SW480 (cell line): Measurements from ENCODE around the gene THBS1.

ENCODE experiments used
- DNase-seq: peaks from one replicate; pipeline ENCODE4 v3.0.0-alpha.2; 2016; ENCODE audit warnings: low spot score

Gene THBS1

DNA sequence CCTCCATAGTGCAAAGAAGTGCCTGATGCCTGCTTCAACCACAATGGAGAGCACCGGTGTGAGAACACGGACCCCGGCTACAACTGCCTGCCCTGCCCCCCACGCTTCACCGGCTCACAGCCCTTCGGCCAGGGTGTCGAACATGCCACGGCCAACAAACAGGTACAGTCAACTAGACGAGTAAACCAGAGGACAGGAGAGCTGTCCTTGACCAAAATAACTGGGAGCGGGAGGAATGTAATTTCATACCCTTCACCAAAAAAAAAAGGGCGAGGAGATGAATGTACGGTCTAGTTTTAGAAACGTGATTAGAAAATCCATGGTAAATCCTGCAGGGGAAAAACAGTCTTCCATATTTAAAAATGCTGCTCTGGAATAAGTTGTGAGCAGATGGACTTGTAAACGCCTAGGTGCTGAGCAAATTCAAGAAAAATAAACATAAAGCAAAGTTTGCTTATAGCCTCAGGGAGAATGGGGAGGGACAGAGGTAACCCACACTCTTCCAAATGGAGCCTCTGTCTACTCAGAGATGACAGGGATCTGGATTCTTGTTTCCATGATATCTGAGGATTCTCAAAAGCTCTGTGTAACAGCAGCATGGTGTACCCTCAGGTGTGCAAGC is 8.4 kb downstream of the THBS1 start:
- DNase-seq = no peak

DNA sequence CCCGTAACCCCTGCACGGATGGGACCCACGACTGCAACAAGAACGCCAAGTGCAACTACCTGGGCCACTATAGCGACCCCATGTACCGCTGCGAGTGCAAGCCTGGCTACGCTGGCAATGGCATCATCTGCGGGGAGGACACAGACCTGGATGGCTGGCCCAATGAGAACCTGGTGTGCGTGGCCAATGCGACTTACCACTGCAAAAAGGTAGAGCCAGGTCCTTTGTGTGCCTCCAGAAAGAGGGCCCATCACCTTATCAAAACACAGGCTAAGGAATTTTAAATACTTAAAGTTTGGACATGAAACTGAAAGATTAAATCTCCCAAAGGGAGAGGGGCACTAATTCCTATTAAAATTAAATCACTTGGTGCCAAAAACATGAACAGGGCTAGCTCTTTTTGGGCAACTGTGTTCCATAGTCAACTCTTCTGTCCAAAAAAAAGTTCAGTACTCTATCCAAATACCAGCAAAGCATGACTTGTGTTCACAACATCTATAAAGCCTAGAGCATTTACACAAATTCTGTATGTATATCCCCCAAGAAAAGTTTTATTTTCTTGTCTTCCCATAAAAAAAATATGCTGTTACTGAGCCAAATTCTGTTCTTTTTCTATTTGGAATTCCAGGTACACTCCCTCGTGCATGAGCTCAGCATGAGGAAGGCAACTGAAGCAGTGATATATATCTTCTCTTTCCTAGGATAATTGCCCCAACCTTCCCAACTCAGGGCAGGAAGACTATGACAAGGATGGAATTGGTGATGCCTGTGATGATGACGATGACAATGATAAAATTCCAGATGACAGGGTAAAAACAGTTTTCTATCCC is 9.2 kb downstream of the THBS1 start:
- no peak for DNase-seq

DNA sequence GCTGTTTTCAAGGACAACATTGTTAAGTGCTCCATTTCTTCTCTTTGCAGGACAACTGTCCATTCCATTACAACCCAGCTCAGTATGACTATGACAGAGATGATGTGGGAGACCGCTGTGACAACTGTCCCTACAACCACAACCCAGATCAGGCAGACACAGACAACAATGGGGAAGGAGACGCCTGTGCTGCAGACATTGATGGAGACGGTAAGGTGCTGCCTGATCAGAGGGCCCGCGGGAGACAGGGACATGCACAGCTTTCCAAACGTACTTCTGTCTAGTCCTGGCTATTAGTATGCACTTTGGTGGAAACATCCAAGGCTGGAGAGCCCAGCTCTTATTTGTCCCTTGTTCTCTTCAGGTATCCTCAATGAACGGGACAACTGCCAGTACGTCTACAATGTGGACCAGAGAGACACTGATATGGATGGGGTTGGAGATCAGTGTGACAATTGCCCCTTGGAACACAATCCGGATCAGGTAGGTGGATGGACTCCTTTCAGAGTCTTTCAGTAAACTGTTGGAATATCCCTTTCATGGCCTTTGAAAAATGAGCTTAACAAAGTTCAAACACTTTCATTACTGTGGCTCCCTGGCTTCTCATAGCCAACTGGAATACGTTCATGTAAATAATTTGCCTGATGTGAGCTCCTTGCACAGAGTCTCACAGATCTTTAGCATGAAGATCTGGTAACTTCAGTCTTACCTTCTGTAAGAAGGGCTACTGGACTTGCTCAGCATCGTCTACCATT is 10.4 kb downstream of the THBS1 start:
- no peak for DNase-seq

DNA sequence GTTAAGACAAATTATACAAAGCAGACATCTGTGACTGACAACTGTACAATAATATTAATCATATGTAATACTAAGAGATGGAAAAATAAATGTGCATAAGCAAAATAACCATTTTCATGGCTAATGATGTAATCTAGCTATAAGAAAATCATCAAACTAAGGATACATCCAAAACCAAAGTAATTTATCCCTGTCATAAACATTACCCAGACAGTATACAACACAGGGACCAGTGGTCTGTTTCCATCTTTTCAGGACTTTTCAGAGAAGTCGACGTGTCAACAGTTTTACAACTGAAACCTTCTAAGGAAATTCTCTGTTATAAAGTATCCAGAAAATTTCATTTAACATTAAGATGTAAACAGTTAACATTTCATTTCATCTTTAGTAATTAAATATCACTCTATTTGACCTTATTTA is 11.0 kb downstream of the THBS1 start:
- no peak for DNase-seq

DNA sequence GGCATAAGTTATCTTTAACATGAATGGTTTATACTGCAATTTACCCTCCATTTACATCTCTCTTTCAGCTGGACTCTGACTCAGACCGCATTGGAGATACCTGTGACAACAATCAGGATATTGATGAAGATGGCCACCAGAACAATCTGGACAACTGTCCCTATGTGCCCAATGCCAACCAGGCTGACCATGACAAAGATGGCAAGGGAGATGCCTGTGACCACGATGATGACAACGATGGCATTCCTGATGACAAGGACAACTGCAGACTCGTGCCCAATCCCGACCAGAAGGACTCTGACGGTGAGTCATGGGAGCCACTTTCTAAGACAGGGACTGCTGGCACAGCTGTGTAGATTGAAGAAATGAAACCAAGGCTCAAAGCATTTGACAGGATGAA is 11.6 kb downstream of the THBS1 start:
- DNase-seq = no peak

DNA sequence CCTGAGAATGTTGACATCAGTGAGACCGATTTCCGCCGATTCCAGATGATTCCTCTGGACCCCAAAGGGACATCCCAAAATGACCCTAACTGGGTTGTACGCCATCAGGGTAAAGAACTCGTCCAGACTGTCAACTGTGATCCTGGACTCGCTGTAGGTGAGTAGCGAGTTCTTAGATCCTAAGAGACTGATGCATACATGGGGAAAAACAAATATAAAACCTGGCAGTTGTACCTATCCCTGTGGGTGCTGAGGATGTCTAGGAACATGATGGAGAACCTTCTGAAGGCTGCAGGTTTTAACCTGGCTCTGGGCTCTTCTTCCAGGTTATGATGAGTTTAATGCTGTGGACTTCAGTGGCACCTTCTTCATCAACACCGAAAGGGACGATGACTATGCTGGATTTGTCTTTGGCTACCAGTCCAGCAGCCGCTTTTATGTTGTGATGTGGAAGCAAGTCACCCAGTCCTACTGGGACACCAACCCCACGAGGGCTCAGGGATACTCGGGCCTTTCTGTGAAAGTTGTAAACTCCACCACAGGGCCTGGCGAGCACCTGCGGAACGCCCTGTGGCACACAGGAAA is 12.3 kb downstream of the THBS1 start:
- no peak for DNase-seq

GRCh38 chr15:39593656-39594445 is 13.0 kb downstream of the THBS1 start:
- no peak for DNase-seq

GRCh38 chr15:39594446-39595337 is 13.8 kb downstream of the THBS1 start:
- DNase-seq = no peak

DNA sequence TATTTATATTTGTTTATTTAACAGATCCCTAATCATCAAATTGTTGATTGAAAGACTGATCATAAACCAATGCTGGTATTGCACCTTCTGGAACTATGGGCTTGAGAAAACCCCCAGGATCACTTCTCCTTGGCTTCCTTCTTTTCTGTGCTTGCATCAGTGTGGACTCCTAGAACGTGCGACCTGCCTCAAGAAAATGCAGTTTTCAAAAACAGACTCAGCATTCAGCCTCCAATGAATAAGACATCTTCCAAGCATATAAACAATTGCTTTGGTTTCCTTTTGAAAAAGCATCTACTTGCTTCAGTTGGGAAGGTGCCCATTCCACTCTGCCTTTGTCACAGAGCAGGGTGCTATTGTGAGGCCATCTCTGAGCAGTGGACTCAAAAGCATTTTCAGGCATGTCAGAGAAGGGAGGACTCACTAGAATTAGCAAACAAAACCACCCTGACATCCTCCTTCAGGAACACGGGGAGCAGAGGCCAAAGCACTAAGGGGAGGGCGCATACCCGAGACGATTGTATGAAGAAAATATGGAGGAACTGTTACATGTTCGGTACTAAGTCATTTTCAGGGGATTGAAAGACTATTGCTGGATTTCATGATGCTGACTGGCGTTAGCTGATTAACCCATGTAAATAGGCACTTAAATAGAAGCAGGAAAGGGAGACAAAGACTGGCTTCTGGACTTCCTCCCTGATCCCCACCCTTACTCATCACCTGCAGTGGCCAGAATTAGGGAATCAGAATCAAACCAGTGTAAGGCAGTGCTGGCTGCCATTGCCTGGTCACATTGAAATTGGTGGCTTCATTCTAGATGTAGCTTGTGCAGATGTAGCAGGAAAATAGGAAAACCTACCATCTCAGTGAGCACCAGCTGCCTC is 14.7 kb downstream of the THBS1 start:
- no peak for DNase-seq

DNA sequence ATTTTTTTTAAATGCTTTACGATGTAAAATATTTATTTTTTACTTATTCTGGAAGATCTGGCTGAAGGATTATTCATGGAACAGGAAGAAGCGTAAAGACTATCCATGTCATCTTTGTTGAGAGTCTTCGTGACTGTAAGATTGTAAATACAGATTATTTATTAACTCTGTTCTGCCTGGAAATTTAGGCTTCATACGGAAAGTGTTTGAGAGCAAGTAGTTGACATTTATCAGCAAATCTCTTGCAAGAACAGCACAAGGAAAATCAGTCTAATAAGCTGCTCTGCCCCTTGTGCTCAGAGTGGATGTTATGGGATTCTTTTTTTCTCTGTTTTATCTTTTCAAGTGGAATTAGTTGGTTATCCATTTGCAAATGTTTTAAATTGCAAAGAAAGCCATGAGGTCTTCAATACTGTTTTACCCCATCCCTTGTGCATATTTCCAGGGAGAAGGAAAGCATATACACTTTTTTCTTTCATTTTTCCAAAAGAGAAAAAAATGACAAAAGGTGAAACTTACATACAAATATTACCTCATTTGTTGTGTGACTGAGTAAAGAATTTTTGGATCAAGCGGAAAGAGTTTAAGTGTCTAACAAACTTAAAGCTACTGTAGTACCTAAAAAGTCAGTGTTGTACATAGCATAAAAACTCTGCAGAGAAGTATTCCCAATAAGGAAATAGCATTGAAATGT is 15.6 kb downstream of the THBS1 start:
- no peak for DNase-seq

DNA sequence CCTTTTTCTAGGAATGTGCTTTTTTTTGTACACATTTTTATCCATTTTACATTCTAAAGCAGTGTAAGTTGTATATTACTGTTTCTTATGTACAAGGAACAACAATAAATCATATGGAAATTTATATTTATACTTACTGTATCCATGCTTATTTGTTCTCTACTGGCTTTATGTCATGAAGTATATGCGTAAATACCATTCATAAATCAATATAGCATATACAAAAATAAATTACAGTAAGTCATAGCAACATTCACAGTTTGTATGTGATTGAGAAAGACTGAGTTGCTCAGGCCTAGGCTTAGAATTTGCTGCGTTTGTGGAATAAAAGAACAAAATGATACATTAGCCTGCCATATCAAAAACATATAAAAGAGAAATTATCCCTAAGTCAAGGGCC is 16.5 kb downstream of the THBS1 start:
- no peak for DNase-seq

DNA sequence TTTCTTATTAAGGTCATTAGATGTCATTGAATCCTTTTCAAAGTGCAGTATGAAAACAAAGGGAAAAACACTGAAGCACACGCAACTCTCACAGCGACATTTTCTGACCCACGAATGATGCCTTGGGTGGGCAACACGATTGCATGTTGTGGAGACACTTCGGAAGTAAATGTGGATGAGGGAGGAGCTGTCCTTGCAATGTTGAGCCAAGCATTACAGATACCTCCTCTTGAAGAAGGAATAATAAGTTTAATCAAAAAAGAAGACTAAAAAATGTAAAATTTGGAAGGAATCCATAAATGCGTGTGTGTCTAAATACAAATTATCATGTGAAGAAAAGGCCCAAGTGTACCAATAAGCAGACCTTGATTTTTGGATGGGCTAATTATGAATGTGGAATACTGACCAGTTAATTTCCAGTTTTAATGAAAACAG is 16.9 kb downstream of the THBS1 start:
- DNase-seq = no peak

- DNase-seq = no peak
These were observed 17.4 kb downstream of the THBS1 start for GRCh38 chr15:39598186-39598850.

DNA sequence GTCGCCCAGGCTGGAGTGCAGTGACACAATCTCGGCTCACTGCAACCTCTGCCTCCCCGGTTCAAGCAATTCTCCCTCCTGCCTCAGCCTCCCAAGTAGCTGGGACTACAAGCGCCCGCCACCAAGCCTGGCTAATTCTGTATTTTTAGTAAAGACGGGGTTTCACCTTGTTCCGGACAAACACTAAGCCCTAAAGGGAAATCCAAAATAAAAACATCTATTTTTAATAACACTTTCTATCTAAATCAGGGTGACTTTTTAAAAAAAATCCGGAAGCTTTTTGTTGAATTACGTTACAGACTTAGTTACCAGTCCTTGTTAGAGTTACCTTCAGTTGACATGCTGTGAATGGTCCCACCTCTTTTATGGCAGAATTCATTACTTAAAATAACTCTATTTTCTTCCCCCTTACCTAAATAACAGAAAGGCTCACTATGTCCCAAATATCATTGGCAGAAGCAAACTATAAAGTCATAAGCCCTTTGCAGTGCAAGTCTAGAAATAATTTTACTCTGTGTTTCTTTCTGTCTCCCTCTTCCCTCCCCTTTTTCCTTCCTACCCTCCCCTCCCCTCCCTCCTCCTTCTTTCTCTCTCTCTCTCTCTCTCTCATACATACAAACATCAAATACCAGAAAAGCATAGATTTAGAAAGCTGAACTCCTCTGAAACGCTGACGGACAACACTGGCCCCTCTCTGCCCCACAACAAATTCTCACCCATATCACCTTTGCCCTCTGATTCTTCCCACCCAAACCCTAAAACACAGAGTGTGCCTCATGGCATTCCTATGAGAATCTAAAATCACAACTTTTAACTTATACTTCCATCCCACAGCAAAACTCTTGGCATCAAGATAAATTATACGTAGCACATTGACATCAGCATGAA is 18.3 kb downstream of the THBS1 start:
- no peak for DNase-seq

GRCh38 chr15:39599871-39600270 is 19.0 kb downstream of the THBS1 start:
- DNase-seq = no peak

DNA sequence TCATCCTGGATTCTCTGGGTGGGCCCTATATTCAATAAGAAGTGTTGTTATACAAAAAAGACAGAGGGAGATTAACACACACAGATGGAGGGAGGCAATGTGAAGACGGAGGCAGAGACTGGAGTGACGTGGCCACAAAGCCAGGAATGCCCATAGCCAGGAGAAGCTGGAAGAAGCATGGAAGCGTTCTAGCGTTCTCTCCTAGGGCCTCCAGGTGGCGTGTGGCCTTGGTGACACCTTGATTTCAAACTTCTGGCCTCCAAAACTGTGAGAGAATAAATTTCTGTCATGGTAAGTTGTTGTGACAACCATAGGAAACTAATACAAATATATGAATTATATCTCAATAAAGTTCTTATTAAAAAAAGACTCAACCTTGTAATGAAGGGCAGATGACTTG is 21.3 kb downstream of the THBS1 start:
- no peak for DNase-seq

DNA sequence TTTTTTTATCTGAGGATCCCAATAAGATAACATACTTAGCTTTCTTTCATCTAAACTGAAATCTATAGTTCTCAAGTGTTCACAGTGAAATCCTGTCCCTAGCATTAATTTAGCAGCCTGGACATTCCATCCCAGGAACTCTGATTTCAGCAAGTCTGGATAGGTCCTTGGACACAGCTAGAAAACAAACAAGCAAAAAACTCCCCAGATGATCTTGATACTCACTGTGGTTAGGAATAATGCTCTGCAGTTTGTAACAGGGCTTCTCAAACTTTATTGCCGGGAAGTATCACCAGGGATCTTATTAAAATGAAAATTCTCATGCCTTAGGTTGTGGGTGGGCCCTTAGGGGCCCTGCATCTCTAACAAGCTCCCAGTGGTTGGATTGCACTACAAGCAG is 24.3 kb downstream of the THBS1 start:
- no peak for DNase-seq
